Pancreas (tissue), 10 donors: ENCODE results near the gene STAB2. TPM values are rescaled to one million over a fixed set of nuclear protein-coding genes. Genes with fewer than 3 reads are reported as not detected.

Source experiments
- ATAC-seq, 4 donors: fragments of 200-7000 bp; cut with Tn5 transposase; one replicate each; pipeline versions ENCODE4 v1.8.0 to v1.9.1; 2020; ENCODE audit warnings: mild to moderate bottlenecking in 4 of 4, moderate library complexity in 4 of 4
- DNase-seq, 6 donors: peaks; one replicate each; pipeline ENCODE4 v3.0.0-alpha.2; 2020
- FAIRE-seq: peaks from 2 replicates; lab custom pipeline; 2012; peaks lifted over from hg19 to GRCh38; lab: Jason Lieb, UNC
- H3K27ac ChIP-seq, 4 donors: fragments of 200-600 bp; sonication (generic); 1 replicate in 3 of 4; 2 replicates in 1 of 4; pipeline versions ENCODE4 v1.5.0 to v1.8.0; 2020
- H3K27me3 ChIP-seq, 4 donors: fragments of 200-600 bp; one replicate each; pipeline ENCODE4 v1.8.0; 2021
- H3K36me3 ChIP-seq, 3 donors: fragments of 200-600 bp; sonication (generic) in 1 of 3; one replicate each; pipeline versions ENCODE4 v1.5.0 to v1.8.0; 2020 to 2021
- H3K4me1 ChIP-seq, 3 donors: fragments of 200-600 bp; one replicate each; pipeline ENCODE4 v1.8.0; 2021
- H3K4me3 ChIP-seq, 4 donors: fragments of 200-600 bp; sonication (generic) in 2 of 4; one replicate each; pipeline versions ENCODE4 v1.5.0 to v1.8.0; 2020 to 2021
- H3K9me3 ChIP-seq, 4 donors: fragments of 200-600 bp; one replicate each; pipeline ENCODE4 v1.8.0; 2021
- CTCF ChIP-seq, 4 donors: fragments of 200-600 bp; sonication (generic) in 3 of 4; IDR thresholded peaks; one replicate each; pipeline versions ENCODE4 v1.5.0 to v1.8.0; 2021; ENCODE audit warnings: antibody characterized with exemption in 4 of 4
- WGBS, 2 donors: extraction: QIAGEN DNeasy Blood & Tissue Kit; methylation state at CpG; one replicate each; pipeline ENCODE4 v1.1.7; 2013; 5-methylcytosine and 5-hydroxymethylcytosine counted together
- intact Hi-C, 3 donors: fragments of 100-400 bp; cut with DNase I; formaldehyde crosslinking; loops; one replicate each; pipeline versions ENCODE4 v1.11.1 to v1.14.2; 2022
- polyA plus RNA-seq, 2 donors: library from polyadenylated mRNA; stranded (reverse); fragments of 200-250 nt; gene quantifications; one replicate each; pipeline ENCODE4 v1.2.3, GENCODE V29; 2013
- total RNA-seq, 6 donors: library from RNA; stranded (reverse); fragmentation: NEBNext Ultra II Directional in 4 of 6; extraction: Animal tissue kit (Norgen Biotek cat#: 25700) in 4 of 6; gene quantifications; one replicate each; pipeline versions ENCODE4 v1.2.1 to v1.2.4, GENCODE V29; 2021 to 2023
- donor health status: healthy with polysubstance abuse.
- donor health status: DM: no; HTN: no; CAD: no; lungs with moderate emphysema.
- donor health status: DM: no; HTN: no; CAD: no.
- donor health status: control.
- donor health status: control.
- donor health status: Bipolar disorder and iron deficiency.
- donor health status: DM: yes; HTN: yes; CAD: no.
- donor health status: DM: no; HTN: no; CAD: no.
- donor health status: DM: no; HTN: no; CAD: no.
- donor health status: DM: yes; HTN: yes; CAD: no.

Gene STAB2
- total and polyA plus RNA-seq, 8 donors = under 0.01 to 0.16 (median 0.08) TPM; not detected in 1

DNA sequence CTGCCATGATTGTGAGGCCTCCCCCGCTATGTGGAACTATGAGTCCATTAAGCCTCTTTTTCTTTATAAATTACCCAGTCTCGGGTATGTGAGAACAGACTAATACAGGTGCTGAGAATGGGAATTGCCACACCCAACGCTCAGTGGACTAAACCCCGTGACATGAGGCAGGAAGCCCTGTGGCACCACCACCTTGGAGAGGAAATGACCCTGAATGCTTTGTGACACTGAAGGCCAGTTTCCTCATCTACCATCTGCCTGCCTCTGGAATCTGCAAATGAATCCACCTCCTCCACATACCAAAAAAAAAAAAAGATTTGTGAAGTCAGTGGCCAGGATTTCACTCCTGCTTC is 212.4 kb downstream of the STAB2 start:
- H3K9me3 ChIP-seq = no peaks in the 10 kb centered on the region
- no peaks in the 10 kb centered on the region for H3K27me3 ChIP-seq
- no peak overlapping the region for H3K4me3 ChIP-seq
- FAIRE-seq (no peak), DNase-seq (no peak), ATAC-seq (peak in 2 of 4 donors; percentile 7 to 18)
- 81 to 84% methylated on average over 4 of the region's 4 CpGs for WGBS, 2 donors
- intact Hi-C loops = no loop called here
- H3K27ac ChIP-seq = peak overlapping the region in 3 of 4 donors; percentile 50 to 71 (median 68)
- H3K36me3 ChIP-seq = no peaks in the 10 kb centered on the region
- H3K4me1 ChIP-seq = peaks cover 6 to 17% (median 13%) of the 10 kb centered on the region in 3 donors
- TF ChIP-seq CTCF (IDR thresholded peaks at IDR 0.05) = no peak

DNA sequence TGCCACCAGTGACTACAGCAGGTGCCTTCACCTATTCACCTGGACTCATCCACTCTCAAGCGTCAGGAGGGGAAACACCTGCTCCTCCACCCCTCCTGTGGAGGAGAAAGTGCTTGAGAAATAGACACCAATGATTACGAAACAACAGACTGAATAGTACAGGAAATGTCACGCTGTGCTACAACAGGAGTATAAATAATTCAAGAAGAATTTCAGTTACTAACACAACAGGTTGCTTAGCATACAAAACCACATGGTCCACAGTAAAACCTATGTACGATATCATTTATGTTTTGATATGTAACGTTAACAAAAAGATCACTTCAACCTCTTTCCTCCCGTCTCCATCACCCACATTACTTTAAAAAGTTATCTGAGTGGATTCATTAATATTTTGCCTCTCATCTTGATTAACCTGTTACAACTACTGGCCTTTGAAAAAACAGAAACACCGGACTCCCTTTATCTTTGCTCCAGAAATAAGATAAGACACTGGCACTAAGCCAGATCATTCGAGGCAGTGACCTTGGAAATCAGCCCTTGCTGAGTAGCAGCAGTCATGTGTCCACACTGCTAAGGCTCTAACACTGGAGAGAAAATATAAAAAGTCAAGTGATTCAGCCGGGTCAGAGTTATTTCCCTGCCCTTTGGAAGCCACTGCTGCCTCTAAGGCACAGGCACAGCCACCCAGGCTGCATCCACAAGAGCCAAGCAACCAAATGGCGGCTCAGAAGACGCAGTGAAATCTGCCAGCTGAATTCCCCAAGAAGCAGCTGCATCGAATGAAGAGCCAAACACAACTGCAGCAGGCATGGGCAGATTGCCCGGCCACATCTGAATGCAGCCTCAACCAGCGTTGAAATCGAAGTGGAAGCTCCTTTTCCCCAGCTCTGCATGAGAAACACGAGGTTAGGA is 213.0 kb downstream of the STAB2 start:
- intact Hi-C loops = no loop called here
- Histone ChIP-seq H3K9me3 (no peaks in the 10 kb centered on the region), H3K4me1 (peaks cover 6 to 20% (median 17%) of the 10 kb centered on the region in 3 donors), H3K36me3 (no peaks in the 10 kb centered on the region), H3K27me3 (no peaks in the 10 kb centered on the region), H3K4me3 (peak overlapping the region in 2 of 4 donors; percentile 2 to 15), H3K27ac (peak overlapping the region; percentile 40 to 71 (median 59))
- FAIRE-seq = no peak
- DNase-seq = peak; percentile 55 to 78 (median 68)
- no peak for TF ChIP-seq CTCF (IDR thresholded peaks at IDR 0.05)
- ATAC-seq = peak; percentile 71 to 85 (median 82)
- WGBS, 2 donors = 7 to 10% methylated on average over 16 of the region's 16 CpGs

GRCh38 chr12:103801709-103802585 is 214.9 kb downstream of the STAB2 start:
- no peaks in the 10 kb centered on the region for H3K36me3 ChIP-seq
- intact Hi-C loops = no loop called here
- DNase-seq (no peak), FAIRE-seq (no peak), ATAC-seq (no peak)
- H3K27ac ChIP-seq = no peak overlapping the region
- peaks cover 6 to 24% (median 17%) of the 10 kb centered on the region in 3 donors for H3K4me1 ChIP-seq
- 93 to 98% methylated on average over 11 of the region's 11 CpGs for WGBS, 2 donors
- no peak overlapping the region for H3K4me3 ChIP-seq
- no peak for TF ChIP-seq CTCF (IDR thresholded peaks at IDR 0.05)
- H3K27me3 ChIP-seq = no peaks in the 10 kb centered on the region
- no peaks in the 10 kb centered on the region for H3K9me3 ChIP-seq

DNA sequence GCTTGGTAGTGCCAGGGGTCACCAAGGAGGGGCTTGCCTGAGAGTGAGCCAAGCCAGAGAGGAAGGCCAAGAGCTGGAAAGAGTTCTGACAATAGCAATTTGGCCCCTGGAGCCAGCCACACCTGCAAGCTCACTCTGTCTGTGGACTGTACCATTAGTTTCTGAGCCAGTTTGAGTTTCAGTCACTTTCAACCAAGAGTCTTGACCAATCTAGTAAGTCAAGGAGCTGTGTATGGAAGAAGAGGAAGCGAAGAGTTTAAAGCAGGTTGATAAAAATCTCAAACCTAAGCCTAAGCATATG is 215.5 kb downstream of the STAB2 start:
- no peaks in the 10 kb centered on the region for H3K27me3 ChIP-seq
- no peaks in the 10 kb centered on the region for H3K9me3 ChIP-seq
- H3K4me3 ChIP-seq = no peak overlapping the region
- no peak for TF ChIP-seq CTCF (IDR thresholded peaks at IDR 0.05)
- H3K27ac ChIP-seq = no peak overlapping the region
- intact Hi-C loops = no loop called here
- no peaks in the 10 kb centered on the region for H3K36me3 ChIP-seq
- 93 to 100% methylated on average over 1 of the region's 1 CpG for WGBS, 2 donors
- peaks cover 6 to 24% (median 17%) of the 10 kb centered on the region in 3 donors for H3K4me1 ChIP-seq
- DNase-seq = no peak
- no peak for ATAC-seq
- no peak for FAIRE-seq
